Measurements from ENCODE around the gene ATP6V0E2.

ATP6V0E2 gene

DNA sequence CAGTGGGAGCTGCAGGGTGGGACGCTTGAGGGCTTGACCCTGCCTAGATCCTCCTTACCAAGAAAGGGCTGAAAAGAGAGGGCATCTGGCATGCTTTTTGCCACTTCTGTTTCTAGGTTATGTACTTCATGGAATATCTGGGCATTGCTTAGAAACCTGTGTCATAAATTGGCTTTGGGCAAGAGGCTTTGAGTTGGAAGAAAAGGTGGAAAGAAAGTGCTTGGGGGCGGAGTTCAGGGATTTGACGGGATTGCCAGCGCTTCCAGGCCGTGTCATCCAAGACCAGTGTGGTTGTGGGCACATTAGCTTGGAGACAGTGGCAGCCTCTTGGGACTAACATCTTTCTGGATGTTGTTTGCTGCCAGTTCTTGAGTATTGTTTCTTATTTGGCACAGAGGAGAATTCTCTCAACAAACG, 34.8 kb upstream of the ATP6V0E2 start:
- no peak for DNase-seq (ENCODE audit: low spot score)

- no peak for DNase-seq (ENCODE audit: low spot score)
These were observed 33.8 kb upstream of the ATP6V0E2 start for GRCh38 chr7:149839933-149840332.

DNA sequence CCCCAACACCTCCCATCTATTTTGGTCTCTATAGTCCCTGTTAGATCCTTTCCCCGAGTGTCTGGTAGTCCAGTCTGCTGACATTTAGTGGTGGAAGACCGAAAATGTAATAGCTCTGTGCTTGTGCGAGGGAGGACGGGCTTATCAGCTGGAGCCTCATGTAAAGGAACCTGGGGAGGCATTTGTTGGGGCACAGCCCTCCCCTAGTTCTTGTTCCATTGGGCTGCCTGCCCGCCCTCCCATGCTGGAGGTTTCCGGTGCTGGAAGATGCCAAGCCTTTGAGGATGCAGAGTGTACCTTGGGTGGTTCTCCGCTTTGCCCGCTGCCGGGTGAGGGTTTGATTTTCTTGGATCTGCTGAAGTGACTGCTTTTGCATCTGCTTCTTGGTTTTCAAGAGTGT, 30.2 kb upstream of the ATP6V0E2 start:
- no peak for DNase-seq (ENCODE audit: low spot score)

GRCh38 chr7:149844445-149844844, 29.3 kb upstream of the ATP6V0E2 start:
- no peak for DNase-seq (ENCODE audit: low spot score)

- no peak for DNase-seq (ENCODE audit: low spot score)
These were observed 28.4 kb upstream of the ATP6V0E2 start for GRCh38 chr7:149845257-149845980.

DNA sequence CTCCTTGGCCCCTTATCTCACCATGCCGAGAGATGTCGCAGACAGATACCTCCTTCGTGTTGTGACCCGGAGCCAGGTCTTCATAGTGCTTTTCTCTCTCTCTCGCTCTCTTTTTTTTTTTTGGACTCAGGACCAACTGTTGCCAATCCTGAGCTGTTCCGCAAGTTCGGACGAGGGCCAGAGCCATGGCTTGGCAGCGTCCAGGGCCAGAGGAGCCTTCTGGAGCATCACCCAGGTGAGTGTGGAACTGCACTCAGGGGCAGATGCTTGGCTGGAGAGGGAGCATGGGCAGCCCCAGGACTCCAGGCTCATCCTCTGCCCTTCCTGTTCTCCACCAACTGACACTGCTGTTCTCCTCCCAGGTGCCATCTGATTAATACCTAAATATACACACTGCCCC, 27.7 kb upstream of the ATP6V0E2 start:
- no peak for DNase-seq (ENCODE audit: low spot score)

- DNase-seq (ENCODE audit: low spot score): peak; percentile 38
These were observed 27.2 kb upstream of the ATP6V0E2 start for GRCh38 chr7:149846436-149847046.

- DNase-seq (ENCODE audit: low spot score): no peak
These were observed 24.6 kb upstream of the ATP6V0E2 start for GRCh38 chr7:149849174-149849573.

DNA sequence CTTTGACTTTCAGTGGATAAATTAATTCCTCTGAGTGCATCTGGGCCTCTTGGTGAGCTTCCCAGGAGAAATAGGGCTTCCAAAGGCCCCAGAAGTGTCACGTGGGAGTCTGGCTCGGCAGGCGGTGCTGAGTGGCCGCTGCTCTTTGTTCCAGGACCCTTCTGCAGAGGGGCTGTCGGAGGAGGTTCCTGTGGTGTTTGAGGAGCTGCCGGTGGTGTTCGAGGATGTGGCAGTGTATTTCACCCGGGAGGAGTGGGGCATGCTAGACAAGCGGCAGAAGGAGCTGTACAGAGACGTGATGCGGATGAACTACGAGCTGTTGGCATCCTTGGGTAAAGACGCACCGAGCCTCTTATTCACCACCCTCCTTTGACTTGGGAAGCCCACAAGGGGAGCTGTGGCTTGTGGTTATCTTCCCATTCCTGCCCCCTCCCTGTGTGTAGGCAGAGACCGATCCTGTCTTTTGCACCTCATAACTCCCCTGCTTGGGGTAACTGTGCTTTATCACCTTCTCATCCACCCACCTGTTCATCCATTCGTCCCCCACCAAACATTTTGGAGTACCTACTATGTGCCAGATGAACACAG, 23.7 kb upstream of the ATP6V0E2 start:
- no peak for DNase-seq (ENCODE audit: low spot score)

DNA sequence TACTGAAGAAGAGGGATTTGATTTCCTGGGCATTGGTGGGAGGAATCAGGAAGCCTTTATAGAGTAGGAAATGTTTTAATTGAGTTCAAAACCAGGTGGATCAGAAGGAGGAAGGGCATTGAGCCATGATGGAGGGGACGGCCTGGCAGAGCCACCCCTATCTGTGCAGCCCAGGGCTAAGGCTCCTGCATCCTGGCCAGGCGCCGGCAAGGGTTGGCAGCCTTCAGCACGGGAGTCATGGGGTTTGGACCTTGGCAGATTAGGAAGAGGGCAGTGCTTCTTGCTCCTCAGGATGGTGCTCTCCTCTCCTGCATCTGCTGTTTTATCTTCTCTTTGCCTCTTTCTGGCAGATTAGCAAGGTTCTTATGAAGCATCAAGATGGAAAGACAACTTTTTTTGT, 23.1 kb upstream of the ATP6V0E2 start:
- DNase-seq (ENCODE audit: low spot score): no peak

- no peak for DNase-seq (ENCODE audit: low spot score)
These were observed 22.3 kb upstream of the ATP6V0E2 start for GRCh38 chr7:149851449-149851848.

DNA sequence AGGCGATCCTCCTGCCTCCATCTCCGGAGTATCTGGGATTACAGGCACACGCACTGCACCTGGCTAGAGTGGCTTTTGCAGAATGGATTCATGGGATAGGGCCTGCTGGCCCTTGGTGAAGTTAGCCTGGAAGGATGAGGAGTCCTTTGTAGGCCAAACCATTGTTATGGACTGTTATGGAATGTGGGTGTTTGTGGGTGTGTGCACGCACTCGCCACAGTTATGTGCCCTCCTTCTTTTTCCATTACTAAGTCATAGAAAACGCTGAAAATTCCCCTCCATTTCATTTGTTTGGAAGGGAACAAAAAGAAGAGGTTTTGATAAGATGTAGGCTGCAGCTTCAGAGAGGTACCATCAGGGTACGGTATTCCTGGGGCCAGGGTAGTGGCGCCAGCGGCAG, 20.6 kb upstream of the ATP6V0E2 start:
- no peak for DNase-seq (ENCODE audit: low spot score)

DNA sequence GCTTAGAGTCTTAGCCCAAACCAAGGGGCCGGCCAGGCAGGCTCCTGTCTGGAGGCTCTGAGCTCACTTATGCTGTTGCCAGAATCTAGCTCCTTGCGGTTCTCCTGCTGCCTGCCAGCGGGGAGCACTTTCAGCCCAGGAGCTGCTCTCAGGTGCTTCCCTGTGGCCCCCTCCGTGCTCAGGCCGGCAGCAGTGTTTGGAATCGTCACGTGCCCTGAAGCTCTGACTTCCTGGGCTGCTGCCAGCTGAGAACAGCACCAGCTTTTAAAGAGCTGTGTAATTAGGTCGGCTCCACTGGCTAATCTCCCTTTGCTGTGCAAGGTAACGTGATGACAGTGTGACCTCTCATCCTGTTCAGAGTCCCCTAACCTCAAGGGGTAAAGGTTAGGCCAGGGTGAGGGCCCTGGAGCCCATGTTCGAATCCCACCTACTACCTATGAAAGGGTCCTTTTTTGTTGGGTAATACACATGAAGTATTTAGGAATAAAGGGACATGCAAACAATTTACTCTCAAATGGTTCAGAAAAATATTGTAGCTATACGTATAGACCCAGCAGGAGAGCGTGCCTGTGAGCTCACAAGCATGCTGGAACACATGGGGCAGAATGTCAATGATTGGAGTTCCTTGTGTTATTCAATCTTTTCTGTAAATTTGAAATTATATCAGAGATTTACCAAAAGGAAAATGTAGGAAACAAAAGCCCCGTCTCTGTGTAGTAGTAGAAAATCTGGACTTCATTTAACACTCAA, 19.0 kb upstream of the ATP6V0E2 start:
- DNase-seq (ENCODE audit: low spot score): no peak

GRCh38 chr7:149855361-149856305, 18.1 kb upstream of the ATP6V0E2 start:
- DNase-seq (ENCODE audit: low spot score): no peak

DNA sequence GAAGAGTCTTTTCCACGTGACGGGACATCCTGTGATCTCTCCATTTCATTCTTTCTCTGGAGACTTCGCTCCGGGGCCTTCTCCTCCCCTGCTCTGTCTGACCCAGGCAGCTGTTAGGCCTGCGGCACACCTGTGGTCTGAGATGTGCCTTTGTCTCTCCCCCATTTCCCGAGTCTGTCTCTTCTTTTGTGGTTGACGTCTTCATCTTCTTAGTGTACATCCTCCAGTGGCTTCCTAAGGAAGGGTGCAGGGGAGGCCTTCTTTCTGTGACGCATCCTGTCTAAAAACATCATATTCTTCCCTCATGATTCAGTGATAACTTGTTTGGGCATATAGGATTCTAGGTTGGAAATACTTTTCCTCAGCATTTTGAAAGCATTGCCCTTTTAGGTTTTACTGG, 17.2 kb upstream of the ATP6V0E2 start:
- no peak for DNase-seq (ENCODE audit: low spot score)

DNA sequence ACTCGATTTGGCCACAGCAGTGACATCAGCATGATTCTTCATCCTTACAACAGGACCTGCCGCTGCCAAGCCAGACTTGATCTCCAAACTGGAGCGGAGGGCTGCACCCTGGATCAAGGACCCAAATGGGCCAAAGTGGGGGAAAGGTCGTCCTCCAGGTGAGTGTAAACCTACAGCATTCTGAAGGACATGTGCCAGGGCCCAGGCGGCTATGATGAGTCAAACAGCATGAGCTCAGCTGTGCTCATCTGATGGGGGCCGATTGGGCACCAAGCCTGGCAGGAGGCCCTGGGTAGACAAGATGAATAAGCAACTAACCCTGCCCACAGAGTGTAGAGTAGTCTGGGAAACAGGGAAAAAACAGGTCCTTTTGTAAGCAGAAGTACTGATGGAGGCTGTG, 14.4 kb upstream of the ATP6V0E2 start:
- no peak for DNase-seq (ENCODE audit: low spot score)

GRCh38 chr7:149859876-149860275, 13.9 kb upstream of the ATP6V0E2 start:
- no peak for DNase-seq (ENCODE audit: low spot score)

DNA sequence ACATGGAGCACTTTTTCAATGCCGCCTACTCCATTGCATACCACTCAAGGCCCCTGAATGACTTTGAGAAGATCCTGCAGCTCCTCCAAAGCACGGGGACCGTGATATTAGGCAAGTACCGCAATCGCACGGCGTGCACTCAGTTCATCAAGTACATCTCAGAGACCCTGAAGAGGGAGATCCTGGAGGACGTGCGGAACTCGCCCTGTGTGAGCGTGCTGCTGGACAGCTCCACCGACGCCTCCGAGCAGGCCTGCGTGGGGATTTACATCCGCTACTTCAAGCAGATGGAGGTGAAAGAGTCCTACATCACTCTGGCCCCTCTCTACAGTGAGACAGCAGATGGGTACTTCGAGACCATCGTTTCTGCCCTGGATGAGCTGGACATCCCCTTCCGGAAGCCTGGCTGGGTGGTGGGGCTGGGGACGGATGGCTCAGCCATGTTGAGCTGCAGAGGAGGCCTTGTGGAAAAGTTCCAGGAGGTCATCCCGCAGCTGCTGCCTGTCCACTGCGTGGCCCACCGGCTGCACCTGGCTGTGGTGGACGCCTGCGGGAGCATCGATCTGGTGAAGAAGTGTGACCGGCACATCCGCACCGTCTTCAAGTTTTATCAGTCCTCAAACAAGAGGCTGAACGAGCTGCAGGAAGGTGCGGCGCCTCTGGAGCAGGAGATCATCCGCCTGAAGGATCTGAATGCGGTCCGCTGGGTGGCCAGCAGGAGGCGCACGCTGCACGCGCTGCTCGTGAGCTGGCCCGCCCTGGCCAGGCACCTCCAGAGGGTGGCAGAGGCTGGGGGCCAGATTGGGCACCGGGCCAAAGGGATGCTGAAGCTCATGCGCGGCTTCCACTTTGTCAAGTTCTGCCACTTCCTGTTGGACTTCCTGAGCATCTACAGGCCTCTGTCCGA, 12.7 kb upstream of the ATP6V0E2 start:
- DNase-seq (ENCODE audit: low spot score): no peak

DNA sequence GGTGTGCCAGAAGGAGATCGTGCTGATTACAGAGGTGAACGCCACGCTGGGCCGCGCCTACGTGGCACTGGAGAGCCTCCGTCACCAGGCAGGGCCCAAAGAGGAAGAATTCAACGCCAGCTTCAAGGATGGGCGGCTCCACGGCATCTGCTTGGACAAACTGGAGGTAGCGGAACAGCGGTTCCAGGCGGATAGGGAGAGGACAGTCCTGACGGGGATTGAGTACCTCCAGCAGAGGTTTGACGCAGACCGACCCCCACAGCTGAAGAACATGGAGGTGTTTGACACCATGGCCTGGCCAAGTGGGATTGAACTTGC, 12.1 kb upstream of the ATP6V0E2 start:
- DNase-seq (ENCODE audit: low spot score): no peak

- DNase-seq (ENCODE audit: low spot score): no peak
These were observed 11.6 kb upstream of the ATP6V0E2 start for GRCh38 chr7:149862156-149862555.

DNA sequence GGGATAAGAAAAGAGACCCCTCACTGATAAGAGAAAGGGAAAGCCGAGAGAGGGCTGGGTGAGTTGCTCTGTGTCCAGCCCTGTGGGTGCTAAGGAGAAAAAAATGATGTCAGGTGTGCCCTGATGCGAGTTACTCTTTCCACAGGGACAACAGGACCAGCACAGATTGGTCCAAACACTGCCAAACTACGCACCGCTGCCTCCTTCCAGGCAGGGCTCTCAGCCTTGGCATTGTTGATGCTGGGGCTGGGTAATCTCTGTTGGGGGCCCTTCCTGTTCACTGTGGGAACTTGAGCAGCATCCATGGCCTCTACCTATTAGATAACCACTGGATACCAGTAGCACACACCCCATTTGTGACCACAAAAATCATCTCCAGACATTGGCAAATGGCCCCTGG, 10.3 kb upstream of the ATP6V0E2 start:
- DNase-seq (ENCODE audit: low spot score): no peak
